Kidney (tissue), 22 donors: Measurements from ENCODE around the gene POU5F2. TPM values are rescaled to one million over a fixed set of nuclear protein-coding genes. Genes with fewer than 3 reads are reported as not detected.

Experiments used
- DNase-seq, 5 donors: peaks; one replicate each; pipeline ENCODE4 v3.0.0-alpha.2; 2013 to 2020
- FAIRE-seq: peaks from 2 replicates; lab custom pipeline; 2012; peaks lifted over from hg19 to GRCh38; lab: Jason Lieb, UNC
- H3K27ac ChIP-seq, 2 donors: one replicate each; pipeline ENCODE4 v1.7.0; 2013; ENCODE audit warnings: low read depth in 2 of 2, low read length in 2 of 2, inconsistent platforms in 1 of 2
- H3K27me3 ChIP-seq: one replicate; pipeline ENCODE4 v1.7.1; 2013; ENCODE audit warnings: low read length, inconsistent platforms; ENCODE audit not compliant: control insufficient read depth, insufficient read depth
- H3K36me3 ChIP-seq, 3 donors: one replicate each; pipeline versions ENCODE4 v1.7.0 to v1.7.1; 2013; ENCODE audit warnings: low read length in 3 of 3, control low read depth in 1 of 3, inconsistent platforms in 1 of 3; ENCODE audit not compliant: insufficient read depth in 3 of 3, control insufficient read depth in 2 of 3
- H3K4me1 ChIP-seq, 3 donors: one replicate each; pipeline versions ENCODE4 v1.7.0 to v1.7.1; 2013; ENCODE audit warnings: low read length in 3 of 3, inconsistent platforms in 1 of 3, low read depth in 1 of 3; ENCODE audit not compliant: control insufficient read depth in 2 of 3, insufficient read depth in 2 of 3
- H3K4me3 ChIP-seq, 3 donors: one replicate each; pipeline versions ENCODE4 v1.7.0 to v1.8.1; 2013; ENCODE audit warnings: low read length in 3 of 3, control low read depth in 1 of 3, inconsistent platforms in 1 of 3
- H3K9ac ChIP-seq, 3 donors: one replicate each; pipeline versions ENCODE4 v1.7.0 to v1.7.1; 2013; ENCODE audit warnings: low read length in 3 of 3, control low read depth in 1 of 3, inconsistent platforms in 1 of 3
- H3K9me3 ChIP-seq, 3 donors: one replicate each; pipeline versions ENCODE4 v1.7.0 to v1.7.1; 2013; ENCODE audit warnings: low read length in 3 of 3, control low read depth in 1 of 3, inconsistent platforms in 1 of 3; ENCODE audit not compliant: control insufficient read depth in 2 of 3, insufficient read depth in 1 of 3
- intact Hi-C: fragments of 100-400 bp; cut with DNase I; formaldehyde crosslinking; loops from one replicate; pipeline ENCODE4 v1.11.1; 2022
- long read RNA-seq, 10 donors: library from polyadenylated mRNA in 1 of 10; unstranded in 1 of 10; transcript quantifications; one replicate each; pipeline ENCODE4 v2.0.0 and lab custom pipeline, GENCODE V29; 2021 to 2026
- polyA plus RNA-seq: library from polyadenylated mRNA; stranded (reverse); fragments of 350-450 nt; fragmentation: Illumina TruSeq; extraction: RNeasy Lipid Tissue Mini Kit (QIAGEN cat#74804); gene quantifications from one replicate; pipeline ENCODE4 v1.2.3, GENCODE V29; 2014; ENCODE audit warnings: low read depth, low replicate concordance; ENCODE audit not compliant: insufficient read depth
- total RNA-seq: library from RNA; stranded (reverse); fragmentation: NEBNext Ultra II Directional; extraction: Animal tissue kit (Norgen Biotek cat#: 25700); gene quantifications from one replicate; pipeline ENCODE4 v1.2.1, GENCODE V29; 2021
- TF ChIP-seq, protein P1 (sequence below): IDR thresholded peaks from 3 replicates; pipeline ENCODE4 v1.5.1; 2012; ENCODE audit warnings: mild to moderate bottlenecking, moderate library complexity, borderline replicate concordance; ENCODE audit not compliant: insufficient read depth; ENCODE audit errors: extremely low read depth
- donor health status: control.
- donor health status: control.
- donor health status: control.
- donor health status: control.
- donor health status: control.
- donor health status: DM: yes; HTN: yes; CAD: no.
- donor health status: Normal renal cell carcinoma (clear cell type).

Gene POU5F2, protein sequence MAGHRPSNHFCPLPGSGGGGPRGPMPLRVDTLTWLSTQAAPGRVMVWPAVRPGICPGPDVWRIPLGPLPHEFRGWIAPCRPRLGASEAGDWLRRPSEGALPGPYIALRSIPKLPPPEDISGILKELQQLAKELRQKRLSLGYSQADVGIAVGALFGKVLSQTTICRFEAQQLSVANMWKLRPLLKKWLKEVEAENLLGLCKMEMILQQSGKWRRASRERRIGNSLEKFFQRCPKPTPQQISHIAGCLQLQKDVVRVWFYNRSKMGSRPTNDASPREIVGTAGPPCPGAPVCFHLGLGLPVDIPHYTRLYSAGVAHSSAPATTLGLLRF
- total RNA-seq (1.8 TPM), polyA plus RNA-seq (not detected)
- long read RNA-seq, donor 1, full-length matches to known transcripts, result 1 of 1 reads
- long read RNA-seq, donor 1, partial matches to known transcripts, result 0 of 1 reads
- long read RNA-seq, donor 1, other reads (novel, unspliced or antisense), result 0 of 1 reads
- long read RNA-seq, donor 2, full-length matches to known transcripts, result 1 of 1 reads
- long read RNA-seq, donor 2, partial matches to known transcripts, result 0 of 1 reads
- long read RNA-seq, donor 2, other reads (novel, unspliced or antisense), result 0 of 1 reads
- long read RNA-seq, donor 3, result 0 reads
- long read RNA-seq, donor 4, full-length matches to known transcripts, result 1 of 1 reads
- long read RNA-seq, donor 4, partial matches to known transcripts, result 0 of 1 reads
- long read RNA-seq, donor 4, other reads (novel, unspliced or antisense), result 0 of 1 reads
- long read RNA-seq, donor 5, result 0 reads
- long read RNA-seq, donor 6, result 0 reads
- long read RNA-seq, donor 7, result 0 reads
- long read RNA-seq, donor 8, full-length matches to known transcripts, result 5 of 5 reads
- long read RNA-seq, donor 8, partial matches to known transcripts, result 0 of 5 reads
- long read RNA-seq, donor 8, other reads (novel, unspliced or antisense), result 0 of 5 reads
- long read RNA-seq, donor 9, full-length matches to known transcripts, result 2 of 2 reads
- long read RNA-seq, donor 9, partial matches to known transcripts, result 0 of 2 reads
- long read RNA-seq, donor 9, other reads (novel, unspliced or antisense), result 0 of 2 reads
- long read RNA-seq, donor 10, full-length matches to known transcripts, result 1 of 1 reads
- long read RNA-seq, donor 10, partial matches to known transcripts, result 0 of 1 reads
- long read RNA-seq, donor 10, other reads (novel, unspliced or antisense), result 0 of 1 reads

DNA sequence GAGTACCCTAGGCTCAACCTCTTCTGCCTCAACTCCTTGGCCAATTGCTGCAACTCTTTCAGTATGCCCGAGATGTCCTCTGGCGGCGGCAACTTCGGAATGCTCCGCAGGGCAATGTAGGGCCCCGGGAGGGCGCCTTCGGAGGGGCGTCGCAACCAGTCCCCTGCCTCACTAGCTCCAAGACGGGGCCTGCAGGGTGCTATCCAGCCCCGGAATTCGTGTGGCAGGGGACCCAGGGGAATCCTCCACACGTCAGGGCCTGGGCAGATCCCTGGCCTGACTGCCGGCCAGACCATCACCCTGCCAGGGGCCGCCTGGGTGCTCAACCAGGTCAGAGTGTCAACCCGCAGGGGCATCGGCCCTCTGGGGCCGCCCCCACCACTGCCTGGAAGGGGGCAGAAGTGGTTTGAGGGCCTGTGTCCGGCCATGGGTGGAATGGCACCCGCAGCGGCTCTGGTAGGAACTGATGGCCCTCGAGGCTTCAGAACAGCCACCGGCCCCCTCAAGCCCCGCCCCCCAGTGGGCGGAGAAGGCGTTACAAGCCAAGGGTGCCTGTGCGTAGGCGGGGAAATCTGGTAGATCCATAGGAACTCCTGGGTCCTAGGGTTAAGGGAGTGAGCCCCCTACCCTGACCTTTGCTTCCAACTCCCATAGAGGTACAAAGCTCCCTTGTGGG is at the start of gene POU5F2:
Gene POU5F2, minus strand, starts transcription at position 465 of the 676 bp plus-strand sequence. Its CDS starts 37 bp downstream, at position 428.
- no peaks in the 10 kb centered on the region for H3K36me3 ChIP-seq
- FAIRE-seq, result no peak
- no peak within 1 kb of the TSS for H3K27ac ChIP-seq
- H3K9ac ChIP-seq, result no peak within 1 kb of the TSS
- H3K27me3 ChIP-seq, result no peaks in the 10 kb centered on the region
- intact Hi-C loops, result no loop called here
- no peaks in the 10 kb centered on the region for H3K9me3 ChIP-seq
- no peaks in the 10 kb centered on the region for H3K4me1 ChIP-seq
- no peak for DNase-seq
- no peak within 1 kb of the TSS for H3K4me3 ChIP-seq
- TF ChIP-seq, protein P1, sequence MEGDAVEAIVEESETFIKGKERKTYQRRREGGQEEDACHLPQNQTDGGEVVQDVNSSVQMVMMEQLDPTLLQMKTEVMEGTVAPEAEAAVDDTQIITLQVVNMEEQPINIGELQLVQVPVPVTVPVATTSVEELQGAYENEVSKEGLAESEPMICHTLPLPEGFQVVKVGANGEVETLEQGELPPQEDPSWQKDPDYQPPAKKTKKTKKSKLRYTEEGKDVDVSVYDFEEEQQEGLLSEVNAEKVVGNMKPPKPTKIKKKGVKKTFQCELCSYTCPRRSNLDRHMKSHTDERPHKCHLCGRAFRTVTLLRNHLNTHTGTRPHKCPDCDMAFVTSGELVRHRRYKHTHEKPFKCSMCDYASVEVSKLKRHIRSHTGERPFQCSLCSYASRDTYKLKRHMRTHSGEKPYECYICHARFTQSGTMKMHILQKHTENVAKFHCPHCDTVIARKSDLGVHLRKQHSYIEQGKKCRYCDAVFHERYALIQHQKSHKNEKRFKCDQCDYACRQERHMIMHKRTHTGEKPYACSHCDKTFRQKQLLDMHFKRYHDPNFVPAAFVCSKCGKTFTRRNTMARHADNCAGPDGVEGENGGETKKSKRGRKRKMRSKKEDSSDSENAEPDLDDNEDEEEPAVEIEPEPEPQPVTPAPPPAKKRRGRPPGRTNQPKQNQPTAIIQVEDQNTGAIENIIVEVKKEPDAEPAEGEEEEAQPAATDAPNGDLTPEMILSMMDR, result no peak

DNA sequence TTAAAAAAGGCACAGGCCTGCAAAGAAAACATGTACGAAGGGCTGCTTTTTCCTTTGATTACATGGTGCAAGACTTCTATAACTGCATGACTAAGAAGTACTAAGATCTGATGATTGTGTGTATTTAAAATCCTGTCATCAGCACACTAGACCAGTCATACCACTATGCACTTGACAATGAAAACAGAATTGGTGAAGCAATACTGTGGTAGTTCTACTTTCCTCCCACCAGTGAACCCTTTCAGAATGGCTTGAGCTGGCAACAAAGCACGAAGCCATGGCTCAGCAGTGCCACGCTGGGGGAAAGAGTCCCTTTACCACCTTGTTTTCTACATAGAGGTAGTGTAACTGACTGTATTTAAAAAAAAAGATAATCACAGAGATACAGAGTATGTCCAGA is 49.0 kb upstream of the POU5F2 start:
- H3K27me3 ChIP-seq, result no peaks in the 10 kb centered on the region
- H3K4me3 ChIP-seq, result no peak overlapping the region
- intact Hi-C loops, result no loop called here
- FAIRE-seq, result no peak
- no peak overlapping the region for H3K9ac ChIP-seq
- H3K4me1 ChIP-seq, result no peaks in the 10 kb centered on the region
- TF ChIP-seq, protein P1, result no peak
- H3K9me3 ChIP-seq, result no peaks in the 10 kb centered on the region
- no peak overlapping the region for H3K27ac ChIP-seq
- DNase-seq, result no peak
- no peaks in the 10 kb centered on the region for H3K36me3 ChIP-seq

DNA sequence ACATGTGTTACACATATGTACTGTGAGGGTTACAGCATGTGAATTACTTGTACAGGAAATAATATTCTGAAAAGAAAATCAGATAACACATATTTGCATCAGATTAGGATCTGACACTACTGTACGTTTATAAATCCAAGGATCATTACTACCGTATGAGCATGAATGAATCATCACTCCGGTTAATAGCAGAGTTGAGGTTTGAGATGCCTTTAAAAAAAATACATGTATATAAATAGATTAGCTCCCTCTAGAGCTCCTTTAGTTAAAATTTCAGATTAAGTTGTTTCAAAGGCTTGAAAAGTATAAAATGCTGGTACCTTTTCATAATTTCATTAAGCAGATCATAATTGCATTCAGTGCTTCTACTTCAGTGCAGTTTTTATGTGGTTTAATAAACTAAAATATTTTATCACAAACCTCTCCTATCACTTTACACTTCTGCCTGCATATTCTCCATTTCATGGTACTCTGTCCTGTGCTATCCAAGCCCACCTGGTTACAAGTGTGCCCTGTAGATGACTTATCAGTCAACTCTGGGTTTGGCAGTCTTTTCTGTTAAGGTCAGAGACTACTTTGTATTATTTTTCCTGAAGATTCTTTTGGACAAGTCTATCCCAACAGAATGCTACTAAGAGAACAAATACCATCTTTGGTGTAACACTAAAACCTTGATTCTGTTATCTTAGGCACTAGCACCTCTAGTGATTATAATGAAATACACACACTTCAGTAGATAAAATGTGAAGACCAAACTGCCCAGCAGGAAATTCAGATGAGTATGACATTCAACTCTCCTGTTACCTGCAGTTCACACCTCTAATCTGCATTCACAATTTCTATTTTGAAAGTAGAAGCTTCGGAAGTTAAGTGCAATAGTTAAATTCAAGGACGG is 48.0 kb upstream of the POU5F2 start:
- TF ChIP-seq, protein P1, result peak; percentile 9
- FAIRE-seq (peak; percentile 44), DNase-seq (peak in 1 of 5 donors; percentile 11)
- H3K4me3 ChIP-seq, result no peak overlapping the region
- no peaks in the 10 kb centered on the region for H3K27me3 ChIP-seq
- H3K27ac ChIP-seq, result no peak overlapping the region
- H3K9ac ChIP-seq, result no peak overlapping the region
- no peaks in the 10 kb centered on the region for H3K36me3 ChIP-seq
- intact Hi-C loops, result no loop called here
- H3K4me1 ChIP-seq, result no peaks in the 10 kb centered on the region
- H3K9me3 ChIP-seq, result no peaks in the 10 kb centered on the region
